ENCODE measurements around the gene NUP85. TPM values are rescaled to one million over a fixed set of nuclear protein-coding genes. Genes with fewer than 3 reads are reported as not detected.

Gene NUP85
- total RNA-seq, 1 donor from 2014 or later, result 38.1 TPM

DNA sequence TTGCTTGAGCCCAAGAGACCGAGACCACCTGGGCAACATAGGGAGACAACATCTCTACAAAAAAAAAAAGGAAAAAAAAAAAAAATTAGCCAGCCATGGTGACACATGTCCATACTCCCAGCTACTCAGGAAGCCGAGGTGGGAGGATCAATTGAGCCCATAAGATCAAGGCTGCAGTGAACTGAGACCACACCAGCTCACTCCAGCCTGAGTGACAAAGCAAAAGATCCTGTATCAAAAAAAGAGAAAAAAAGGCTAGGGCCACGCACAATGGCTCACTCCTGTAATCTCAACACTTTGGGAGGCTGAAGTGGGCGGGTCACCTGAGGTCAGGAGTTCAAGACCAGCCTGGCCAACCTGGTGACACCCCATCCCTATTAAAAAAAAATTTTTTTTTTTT, 36.5 kb upstream of the NUP85 start:
- Histone ChIP-seq H3K9me3 (no peaks in the 10 kb centered on the region), H3K4me3 (no peak overlapping the region), H3K27ac (no peak overlapping the region), H3K4me1 (no peaks in the 10 kb centered on the region), H3K36me3 (peaks cover 41 to 72% of the 10 kb centered on the region in 2 donors), H3K27me3 (no peaks in the 10 kb centered on the region)
- DNase-seq (ENCODE audit: low spot score in 2 of 2), result no peak
- no peak for TF ChIP-seq CTCF (IDR thresholded peaks at IDR 0.05)
- intact Hi-C loops (cut with DNase I), result no loop called here

DNA sequence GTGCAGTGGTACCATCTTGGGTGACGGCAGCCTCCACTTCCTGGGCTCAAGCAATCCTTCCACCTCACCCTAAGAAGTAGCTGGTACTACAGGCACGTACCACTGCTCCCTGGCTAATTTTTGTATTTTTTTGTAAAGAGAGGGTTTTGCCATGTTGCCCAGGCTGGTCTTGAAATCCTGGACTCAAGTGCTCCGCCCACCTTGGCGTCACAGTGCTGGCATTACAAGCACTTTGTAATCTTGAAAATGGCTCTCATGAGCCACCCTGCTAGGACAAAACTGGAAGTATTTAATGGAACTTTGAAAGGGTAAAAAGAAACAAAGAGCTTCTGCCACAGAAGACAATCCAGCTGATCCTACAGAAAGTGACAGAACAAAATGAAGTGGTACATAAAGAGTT, 32.0 kb upstream of the NUP85 start:
- Histone ChIP-seq H3K27me3 (no peaks in the 10 kb centered on the region), H3K27ac (no peak overlapping the region), H3K9me3 (no peaks in the 10 kb centered on the region), H3K4me3 (no peak overlapping the region), H3K36me3 (peaks cover 58 to 74% of the 10 kb centered on the region in 2 donors), H3K4me1 (no peaks in the 10 kb centered on the region)
- TF ChIP-seq CTCF (IDR thresholded peaks at IDR 0.05), result no peak
- DNase-seq (ENCODE audit: low spot score in 2 of 2), result no peak
- intact Hi-C loops (cut with DNase I), result loop anchor here (2.0 kb wide), 1 partner anchor 59 kb away; no protein-coding TSS in a partner anchor

GRCh38 chr17:75174996-75175395, 30.5 kb upstream of the NUP85 start:
- Histone ChIP-seq H3K36me3 (peaks cover 69 to 77% of the 10 kb centered on the region in 2 donors), H3K27ac (no peak overlapping the region), H3K4me3 (no peak overlapping the region), H3K9me3 (no peaks in the 10 kb centered on the region), H3K27me3 (no peaks in the 10 kb centered on the region), H3K4me1 (peaks cover 0 to 5% of the 10 kb centered on the region in 2 donors)
- no peak for TF ChIP-seq CTCF (IDR thresholded peaks at IDR 0.05)
- intact Hi-C loops (cut with DNase I), result no loop called here
- DNase-seq (ENCODE audit: low spot score in 2 of 2), result no peak

- H3K27ac ChIP-seq, result no peak overlapping the region
- DNase-seq (ENCODE audit: low spot score in 2 of 2), result no peak
- no peak for TF ChIP-seq CTCF (IDR thresholded peaks at IDR 0.05)
- intact Hi-C loops (cut with DNase I), result no loop called here
- H3K27me3 ChIP-seq, result no peaks in the 10 kb centered on the region
- no peaks in the 10 kb centered on the region for H3K9me3 ChIP-seq
- H3K36me3 ChIP-seq, result peaks cover 67 to 71% of the 10 kb centered on the region in 2 donors
- peaks cover 6 to 15% of the 10 kb centered on the region in 2 donors for H3K4me1 ChIP-seq
- no peak overlapping the region for H3K4me3 ChIP-seq
Observed at GRCh38 chr17:75176625-75177024, 28.9 kb upstream of the NUP85 start.

DNA sequence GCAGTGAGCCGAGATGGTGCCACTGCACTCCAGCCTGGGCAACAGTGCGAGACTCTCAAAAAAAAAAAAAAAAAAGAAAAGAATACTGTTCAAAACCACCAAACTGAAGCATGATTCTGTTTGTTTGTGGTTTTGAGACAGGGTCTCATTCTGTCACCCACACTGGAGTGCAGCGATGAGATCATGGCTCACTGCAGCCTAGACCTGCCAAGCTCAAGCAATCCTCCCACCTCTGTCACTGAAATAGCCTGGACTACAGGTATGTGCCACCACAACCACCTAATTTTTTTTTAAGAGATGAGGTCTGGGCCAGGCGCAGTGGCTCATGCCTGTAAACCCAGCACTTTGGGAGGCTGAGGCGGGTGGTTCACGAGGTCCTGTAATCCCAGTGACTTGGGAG, 27.0 kb upstream of the NUP85 start:
- Histone ChIP-seq H3K36me3 (peaks cover 56% of the 10 kb centered on the region in 2 donors), H3K4me3 (no peak overlapping the region), H3K4me1 (peaks cover 6 to 18% of the 10 kb centered on the region in 2 donors), H3K9me3 (no peaks in the 10 kb centered on the region), H3K27ac (no peak overlapping the region), H3K27me3 (no peaks in the 10 kb centered on the region)
- intact Hi-C loops (cut with DNase I), result no loop called here
- no peak for TF ChIP-seq CTCF (IDR thresholded peaks at IDR 0.05)
- DNase-seq (ENCODE audit: low spot score in 2 of 2), result no peak

DNA sequence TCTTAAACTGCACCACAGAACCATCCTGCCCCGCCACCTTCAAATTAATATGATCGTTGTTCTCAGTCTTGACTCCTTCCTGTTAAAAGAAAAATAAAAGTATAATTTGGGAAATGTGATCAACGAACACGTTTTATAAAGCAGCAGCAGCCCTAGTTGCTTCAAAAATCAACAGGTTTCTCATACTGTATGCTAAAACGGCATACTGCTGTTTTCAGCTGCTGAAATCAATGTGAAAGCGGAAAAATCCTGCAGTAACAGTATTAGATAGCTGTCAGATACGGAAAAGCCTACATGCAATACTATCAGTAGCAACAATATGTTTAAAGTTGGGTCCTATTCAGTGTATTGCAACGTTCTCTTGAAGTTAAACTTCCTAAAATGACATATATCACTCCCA, 24.4 kb upstream of the NUP85 start:
- H3K27me3 ChIP-seq, result no peaks in the 10 kb centered on the region
- DNase-seq (ENCODE audit: low spot score in 2 of 2), result no peak
- TF ChIP-seq CTCF (IDR thresholded peaks at IDR 0.05), result no peak
- peak overlapping the region; percentile 94 to 100 for H3K27ac ChIP-seq
- H3K4me3 ChIP-seq, result peak overlapping the region; percentile 80 to 97
- intact Hi-C loops (cut with DNase I), result loop anchor here (5.0 kb wide), 1 partner anchor 149 kb away; no protein-coding TSS in a partner anchor
- peaks cover 6 to 18% of the 10 kb centered on the region in 2 donors for H3K4me1 ChIP-seq
- H3K9me3 ChIP-seq, result no peaks in the 10 kb centered on the region
- peaks cover 30% of the 10 kb centered on the region in 2 donors for H3K36me3 ChIP-seq
